Skeletal muscle tissue (tissue), 4 donors: Measurements from ENCODE around the gene ZFHX3. TPM values are rescaled to one million over a fixed set of nuclear protein-coding genes. Genes with fewer than 3 reads are reported as not detected.
A peak's percentile ranks its signal among the peaks of the same experiment; 100 is the strongest.

Source experiments
- H3K27ac ChIP-seq: one replicate; pipeline ENCODE4 v1.7.0; 2013; ENCODE audit warnings: mild to moderate bottlenecking, low read depth, low read length, inconsistent platforms
- H3K27me3 ChIP-seq, 3 donors: one replicate each; pipeline ENCODE4 v1.7.0; 2013; ENCODE audit warnings: low read length in 3 of 3; ENCODE audit not compliant: control insufficient read depth in 3 of 3, insufficient read depth in 3 of 3
- H3K36me3 ChIP-seq, 3 donors: one replicate each; pipeline ENCODE4 v1.7.0; 2013; ENCODE audit warnings: low read length in 3 of 3; ENCODE audit not compliant: control insufficient read depth in 3 of 3, insufficient read depth in 3 of 3
- H3K4me1 ChIP-seq, 3 donors: one replicate each; pipeline ENCODE4 v1.7.0; 2013; ENCODE audit warnings: low read length in 3 of 3, mild to moderate bottlenecking in 3 of 3; ENCODE audit not compliant: control insufficient read depth in 3 of 3, insufficient read depth in 3 of 3
- H3K4me3 ChIP-seq, 3 donors: one replicate each; pipeline ENCODE4 v1.7.0; 2013; ENCODE audit warnings: low read length in 3 of 3
- H3K9ac ChIP-seq, 3 donors: one replicate each; pipeline ENCODE4 v1.7.0; 2013; ENCODE audit warnings: low read length in 3 of 3, mild to moderate bottlenecking in 3 of 3, moderate library complexity in 2 of 3, low read depth in 1 of 3
- H3K9me3 ChIP-seq, 3 donors: one replicate each; pipeline ENCODE4 v1.7.0; 2013; ENCODE audit warnings: low read length in 3 of 3; ENCODE audit not compliant: control insufficient read depth in 3 of 3
- total RNA-seq: library from RNA; depleted of rRNA; stranded (reverse); fragments of >200 nt; gene quantifications from one replicate; pipeline ENCODE4 v1.2.3, GENCODE V29; 2014
- donor health status: Osteomylitis.

Gene ZFHX3
- total RNA-seq, 1 donor from 2014 or later: 8.9 TPM

DNA sequence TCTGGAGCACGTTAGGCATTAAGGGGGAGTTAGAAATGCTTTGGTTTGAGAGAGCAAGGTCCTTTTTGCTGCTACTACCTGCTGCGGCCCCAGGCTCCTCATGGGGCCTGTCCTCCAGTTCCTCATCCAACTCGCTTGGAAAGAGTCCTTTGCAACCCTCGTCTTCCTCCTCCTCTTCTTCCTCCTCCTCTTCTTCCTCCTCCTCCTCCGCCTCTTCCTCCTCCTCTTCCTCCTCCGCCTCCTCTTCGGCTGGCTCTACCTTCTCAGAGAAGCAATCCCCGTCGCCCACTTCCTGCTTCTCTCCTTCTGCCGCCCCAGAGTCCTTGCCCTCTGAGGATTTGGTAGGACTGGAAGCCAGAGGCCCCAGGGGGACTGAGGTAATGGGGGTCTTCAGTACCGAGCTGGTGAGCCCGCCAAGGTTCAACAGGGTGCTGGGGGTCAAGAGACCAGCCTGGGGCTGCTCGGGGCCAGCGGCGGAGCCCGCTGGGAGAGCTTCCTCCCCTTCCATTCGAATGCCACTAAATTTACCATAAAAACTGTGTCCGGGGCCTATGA lies 89.3 kb downstream of the ZFHX3 start:
- no peaks in the 10 kb centered on the region for H3K27me3 ChIP-seq
- peaks cover 31 to 57% (median 37%) of the 10 kb centered on the region in 3 donors for H3K4me1 ChIP-seq
- peaks cover 16 to 19% (median 18%) of the 10 kb centered on the region in 3 donors for H3K36me3 ChIP-seq
- no peak overlapping the region for H3K9ac ChIP-seq
- no peak overlapping the region for H3K27ac ChIP-seq
- no peak overlapping the region for H3K4me3 ChIP-seq
- no peaks in the 10 kb centered on the region for H3K9me3 ChIP-seq

DNA sequence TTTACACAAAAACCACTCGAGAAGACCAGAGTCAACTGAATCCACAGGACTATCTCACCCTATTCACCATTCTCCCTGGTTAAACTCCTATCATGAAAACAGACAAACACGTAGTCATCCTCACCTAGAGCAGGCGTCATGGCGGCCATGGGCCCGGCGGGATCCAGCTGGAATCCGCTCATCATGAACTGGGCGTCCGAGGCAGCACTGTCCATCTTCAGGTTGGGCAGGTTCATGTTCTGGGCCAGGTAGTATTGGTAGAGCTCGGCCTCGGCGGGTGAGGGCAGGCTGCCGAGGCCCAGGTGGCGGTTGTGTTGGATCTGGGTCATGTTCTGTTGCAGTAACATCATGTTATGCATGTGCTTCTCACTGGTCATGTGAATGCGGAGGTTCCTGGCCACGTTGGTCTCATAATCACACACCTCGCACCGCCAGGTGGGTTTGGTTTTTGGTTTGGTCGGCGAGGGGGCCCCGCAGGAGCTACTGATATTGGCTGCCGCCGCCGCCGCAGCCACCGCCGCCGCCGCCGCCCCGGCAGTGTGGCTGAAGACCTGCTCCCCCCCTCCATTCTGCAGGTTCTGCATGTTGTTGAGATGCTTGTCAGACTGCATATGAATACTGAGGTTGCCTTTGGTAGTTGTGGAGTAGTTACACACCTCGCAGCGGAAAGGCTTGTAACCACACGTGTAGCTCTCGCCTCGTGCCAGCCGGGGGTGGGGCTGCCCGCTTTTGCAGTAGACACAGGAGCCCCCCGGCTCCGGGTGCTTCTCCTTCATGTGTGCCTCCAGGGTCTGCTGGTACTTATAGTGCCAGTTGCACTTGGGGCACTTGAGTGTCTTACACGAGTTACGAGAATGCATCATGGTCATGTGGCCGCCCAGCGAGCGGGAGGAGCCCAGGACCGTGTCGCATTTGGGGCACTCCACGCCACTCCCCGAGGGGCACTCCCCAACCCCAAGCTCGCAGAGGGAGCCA lies 90.3 kb downstream of the ZFHX3 start:
- Histone ChIP-seq H3K36me3 (peaks cover 16 to 19% (median 18%) of the 10 kb centered on the region in 3 donors), H3K27ac (no peak overlapping the region), H3K9ac (no peak overlapping the region), H3K4me1 (peaks cover 35 to 57% (median 40%) of the 10 kb centered on the region in 3 donors), H3K9me3 (no peaks in the 10 kb centered on the region), H3K4me3 (no peak overlapping the region), H3K27me3 (no peaks in the 10 kb centered on the region)

- H3K36me3 ChIP-seq: peaks cover 16 to 19% (median 18%) of the 10 kb centered on the region in 3 donors
- H3K4me1 ChIP-seq: peaks cover 33 to 56% (median 40%) of the 10 kb centered on the region in 3 donors
- no peak overlapping the region for H3K27ac ChIP-seq
- no peak overlapping the region for H3K9ac ChIP-seq
- H3K27me3 ChIP-seq: no peaks in the 10 kb centered on the region
- no peaks in the 10 kb centered on the region for H3K9me3 ChIP-seq
- H3K4me3 ChIP-seq: no peak overlapping the region
These were observed 91.5 kb downstream of the ZFHX3 start for GRCh38 chr16:72956124-72957064.

- H3K4me3 ChIP-seq: peak overlapping the region; percentile 20 to 46 (median 44)
- peak overlapping the region in 2 of 3 donors; percentile 7 to 63 for H3K9ac ChIP-seq
These were observed 95.1 kb downstream of the ZFHX3 start for GRCh38 chr16:72952811-72953271.

GRCh38 chr16:72952404-72952803 lies 95.5 kb downstream of the ZFHX3 start:
- peak overlapping the region; percentile 19 for H3K27ac ChIP-seq
- peak overlapping the region in 2 of 3 donors; percentile 7 to 63 for H3K9ac ChIP-seq
- peaks cover 9 to 24% (median 14%) of the 10 kb centered on the region in 3 donors for H3K36me3 ChIP-seq
- no peaks in the 10 kb centered on the region for H3K27me3 ChIP-seq
- H3K4me3 ChIP-seq: peak overlapping the region; percentile 17 to 44 (median 20)
- peaks cover 32 to 55% (median 47%) of the 10 kb centered on the region in 3 donors for H3K4me1 ChIP-seq
- no peaks in the 10 kb centered on the region for H3K9me3 ChIP-seq

More at GRCh38 chr16:72952811-72953271, 95.1 kb downstream of the ZFHX3 start:
- H3K4me1 ChIP-seq: peaks cover 27 to 51% (median 42%) of the 10 kb centered on the region in 3 donors
- no peaks in the 10 kb centered on the region for H3K27me3 ChIP-seq
- peak overlapping the region; percentile 23 for H3K27ac ChIP-seq
- peaks cover 10 to 25% (median 16%) of the 10 kb centered on the region in 3 donors for H3K36me3 ChIP-seq
- no peaks in the 10 kb centered on the region for H3K9me3 ChIP-seq

GRCh38 chr16:72951916-72952315 lies 96.0 kb downstream of the ZFHX3 start:
- peak overlapping the region in 1 of 3 donors; percentile 63 for H3K9ac ChIP-seq
- H3K4me3 ChIP-seq: peak overlapping the region in 2 of 3 donors; percentile 17 to 44
- H3K27me3 ChIP-seq: no peaks in the 10 kb centered on the region
- H3K27ac ChIP-seq: no peak overlapping the region
- H3K4me1 ChIP-seq: peaks cover 37 to 60% (median 52%) of the 10 kb centered on the region in 3 donors
- H3K9me3 ChIP-seq: no peaks in the 10 kb centered on the region
- H3K36me3 ChIP-seq: peaks cover 7 to 22% (median 11%) of the 10 kb centered on the region in 3 donors

DNA sequence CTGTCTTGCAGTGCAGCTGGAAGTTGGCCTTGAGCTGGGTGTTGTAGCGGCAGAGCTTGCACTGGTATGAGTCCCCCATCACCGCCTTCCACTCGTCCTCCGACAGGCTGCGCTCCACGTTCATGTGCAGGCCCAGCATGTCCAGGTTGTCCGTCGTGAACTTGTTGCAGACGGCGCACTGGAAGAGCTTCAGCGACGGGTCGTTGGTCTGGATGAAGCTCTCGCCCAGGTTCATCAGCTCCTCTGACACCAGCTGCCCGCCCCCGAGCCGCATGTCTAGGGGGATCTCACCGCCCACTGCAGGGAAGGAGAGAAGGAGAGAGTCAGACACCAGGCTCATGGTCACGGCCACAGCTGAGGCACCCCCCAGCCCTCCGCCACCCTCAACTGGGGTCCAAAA lies 97.3 kb downstream of the ZFHX3 start:
- Histone ChIP-seq H3K4me1 (peaks cover 33 to 65% (median 56%) of the 10 kb centered on the region in 3 donors), H3K4me3 (no peak overlapping the region), H3K36me3 (peaks cover 7 to 22% (median 11%) of the 10 kb centered on the region in 3 donors), H3K27me3 (no peaks in the 10 kb centered on the region), H3K9ac (no peak overlapping the region), H3K9me3 (no peaks in the 10 kb centered on the region), H3K27ac (no peak overlapping the region)

DNA sequence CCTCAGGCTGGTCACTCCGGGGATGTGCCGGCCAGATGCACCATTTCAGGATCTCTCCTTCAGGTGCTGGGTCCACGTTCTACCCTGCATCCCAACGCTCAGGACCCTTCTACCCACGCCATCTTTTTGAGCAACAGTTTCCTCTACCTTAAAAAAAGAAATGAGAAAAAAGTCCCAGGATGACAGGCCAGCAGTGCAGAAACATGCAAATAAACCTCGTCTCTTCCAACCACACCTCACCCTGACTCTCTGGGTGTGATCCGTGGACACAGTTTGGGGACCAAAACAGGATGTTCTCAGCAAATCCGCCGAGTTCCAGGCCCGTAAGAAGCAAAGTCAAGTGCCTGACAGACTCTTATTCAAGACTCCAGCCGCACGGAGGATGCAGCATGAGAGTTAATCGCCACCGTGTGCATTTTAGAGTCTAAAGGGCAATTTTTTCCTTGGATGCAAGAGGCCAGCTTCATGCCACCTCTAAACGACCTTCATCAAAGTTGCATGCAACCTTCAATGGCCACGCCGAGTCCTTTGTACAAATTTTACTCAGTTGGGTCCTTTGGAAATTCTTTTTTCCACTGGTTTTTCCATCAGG lies 99.6 kb downstream of the ZFHX3 start:
- H3K4me1 ChIP-seq: peaks cover 32 to 54% (median 53%) of the 10 kb centered on the region in 3 donors
- no peaks in the 10 kb centered on the region for H3K9me3 ChIP-seq
- no peak overlapping the region for H3K27ac ChIP-seq
- no peaks in the 10 kb centered on the region for H3K27me3 ChIP-seq
- no peak overlapping the region for H3K9ac ChIP-seq
- H3K36me3 ChIP-seq: peaks cover 7 to 26% (median 11%) of the 10 kb centered on the region in 3 donors
- no peak overlapping the region for H3K4me3 ChIP-seq
